T47D (cell line): ENCODE data around the gene PGA3.
A peak's percentile ranks its signal among the peaks of the same experiment; 100 is the strongest.
"Not testable (repeated sequence)": the region's sequence is repeated elsewhere in the genome, so short reads cannot be mapped to it uniquely, and the experiment has no call there.

Experiments
- DNase-seq, 2 experiments: peaks; one replicate each; pipeline versions ENCODE4 v3.0.0 to v3.0.0-alpha.2; 2011 to 2012; ENCODE audit warnings: low read depth in 1 of 2, low spot score in 1 of 2
- JUND ChIP-seq: IDR thresholded peaks from 2 replicates; pipeline ENCODE4 v1.6.1; 2012; ENCODE audit warnings: low read depth
- in situ Hi-C: cut with HindIII; loops from 2 replicates; pipeline ENCODE4 v1.10.0; 2016; ENCODE audit warnings: low sequenced_read_pairs, low pct_unique_long_range_greater_than_20kb

Gene PGA3

DNA sequence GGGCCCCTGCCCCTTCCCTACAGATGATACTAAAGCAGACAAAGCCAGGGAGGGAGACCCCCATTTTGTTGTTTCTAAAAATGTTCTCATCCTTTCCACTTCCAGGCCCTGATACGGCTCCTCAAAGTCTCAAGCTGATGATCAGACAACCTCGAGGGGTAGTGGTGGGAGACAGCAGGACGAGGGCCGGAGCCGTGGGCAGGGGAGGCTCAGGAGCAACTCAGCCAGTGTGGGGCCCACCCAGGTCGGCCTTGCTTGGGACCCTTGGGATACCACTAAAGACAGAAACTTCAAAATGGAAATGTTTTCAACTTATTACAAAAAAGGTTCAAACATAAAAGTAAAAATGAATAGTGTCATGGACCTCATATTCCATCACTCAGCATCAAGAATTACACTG is 26.9 kb upstream of the PGA3 start:
- in situ Hi-C loops = no loop called here
- no peak for TF ChIP-seq JUND
- DNase-seq = no peak

GRCh38 chr11:61180205-61180604 is 23.1 kb upstream of the PGA3 start:
- DNase-seq, in situ Hi-C loops: not testable (repeated sequence)

DNA sequence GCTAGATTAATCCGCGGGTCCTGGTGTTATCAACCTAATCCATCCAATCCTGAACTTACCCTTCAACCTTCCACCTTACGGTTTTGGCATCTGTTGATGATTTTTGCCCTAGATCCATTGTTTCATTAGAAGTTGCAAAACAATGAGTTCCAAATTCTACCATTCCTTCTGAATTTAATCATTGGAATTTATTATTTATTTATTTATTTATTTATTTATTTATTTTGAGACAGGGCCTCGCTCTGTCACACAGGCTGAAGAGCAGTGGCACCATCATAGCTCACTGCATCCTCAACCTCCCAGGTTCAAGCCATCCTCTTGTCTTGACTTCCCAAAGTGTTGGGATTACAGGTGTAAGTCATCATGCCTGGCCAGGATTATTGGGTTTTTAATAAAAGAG is 21.8 kb upstream of the PGA3 start:
- DNase-seq = no peak
- no peak for TF ChIP-seq JUND
- in situ Hi-C loops = no loop called here

- no peak for TF ChIP-seq JUND
- DNase-seq = peak in 1 of 2 experiments; percentile 72
- in situ Hi-C loops = no loop called here
These were observed 19.7 kb upstream of the PGA3 start for GRCh38 chr11:61183645-61184044.

DNA sequence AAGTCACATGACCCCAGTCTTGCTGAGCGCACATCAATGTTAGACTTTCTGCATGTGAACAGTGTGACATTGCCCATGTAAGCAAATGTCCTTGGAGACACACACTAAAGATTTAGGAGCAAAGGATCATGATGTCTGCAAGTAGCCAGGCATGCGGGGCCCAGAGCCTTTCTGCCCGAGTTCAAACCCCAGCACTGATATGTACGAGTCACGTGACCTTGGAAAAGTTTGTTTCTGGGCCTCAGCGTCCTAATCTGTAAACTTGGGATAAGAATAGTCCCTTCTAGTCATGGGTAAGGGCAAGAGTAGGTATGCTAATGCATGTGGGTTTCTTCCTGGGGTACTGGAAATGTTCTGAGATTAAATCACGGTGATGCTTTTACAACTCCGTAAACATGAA is 16.8 kb upstream of the PGA3 start:
- DNase-seq = no peak
- TF ChIP-seq JUND = no peak
- in situ Hi-C loops = no loop called here

- TF ChIP-seq JUND = no peak
- in situ Hi-C loops = no loop called here
- peak; percentile 53 to 82 for DNase-seq
These were observed 15.7 kb upstream of the PGA3 start for GRCh38 chr11:61187505-61188130.

DNA sequence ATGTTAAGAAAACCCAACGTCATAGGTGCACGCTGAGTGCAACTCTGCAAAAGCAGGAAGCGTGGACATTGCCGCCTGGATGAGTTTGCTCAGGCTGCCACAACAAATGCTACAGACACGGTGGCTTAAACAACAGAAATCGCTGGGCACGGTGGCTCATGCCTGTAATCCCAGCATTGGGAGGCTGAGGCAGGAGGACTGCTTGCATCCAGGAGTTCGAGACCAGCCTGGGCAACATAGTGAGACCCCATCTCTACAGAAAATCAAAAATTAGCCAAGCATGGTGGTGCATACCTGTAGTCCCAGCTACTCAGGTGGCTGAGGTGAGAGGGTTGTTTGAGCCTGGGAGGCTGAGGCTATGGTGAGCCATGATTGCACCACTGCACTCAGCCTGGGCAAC is 13.4 kb upstream of the PGA3 start:
- DNase-seq = no peak
- in situ Hi-C loops = no loop called here
- no peak for TF ChIP-seq JUND

DNA sequence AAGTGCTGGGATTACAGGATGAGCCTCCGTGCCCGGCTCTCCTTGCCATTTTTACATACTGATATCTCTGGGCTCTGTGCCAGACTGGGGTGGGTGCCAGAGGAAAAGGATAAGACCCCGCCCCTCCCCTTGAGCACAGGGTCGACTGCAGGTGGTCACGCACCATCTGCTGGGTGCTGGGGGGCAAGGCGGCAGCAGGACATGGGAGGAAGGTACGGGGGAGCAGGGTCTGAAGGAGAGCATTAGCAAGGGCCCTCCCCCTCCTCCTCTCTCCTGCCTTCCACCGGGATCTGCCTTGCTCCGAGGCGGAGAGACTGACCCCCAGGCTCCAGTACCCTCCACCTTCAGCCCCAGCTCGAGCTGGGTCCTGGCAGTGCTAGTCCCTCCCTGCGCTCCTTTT is 9.7 kb upstream of the PGA3 start:
- in situ Hi-C loops = no loop called here
- no peak for TF ChIP-seq JUND
- no peak for DNase-seq

DNA sequence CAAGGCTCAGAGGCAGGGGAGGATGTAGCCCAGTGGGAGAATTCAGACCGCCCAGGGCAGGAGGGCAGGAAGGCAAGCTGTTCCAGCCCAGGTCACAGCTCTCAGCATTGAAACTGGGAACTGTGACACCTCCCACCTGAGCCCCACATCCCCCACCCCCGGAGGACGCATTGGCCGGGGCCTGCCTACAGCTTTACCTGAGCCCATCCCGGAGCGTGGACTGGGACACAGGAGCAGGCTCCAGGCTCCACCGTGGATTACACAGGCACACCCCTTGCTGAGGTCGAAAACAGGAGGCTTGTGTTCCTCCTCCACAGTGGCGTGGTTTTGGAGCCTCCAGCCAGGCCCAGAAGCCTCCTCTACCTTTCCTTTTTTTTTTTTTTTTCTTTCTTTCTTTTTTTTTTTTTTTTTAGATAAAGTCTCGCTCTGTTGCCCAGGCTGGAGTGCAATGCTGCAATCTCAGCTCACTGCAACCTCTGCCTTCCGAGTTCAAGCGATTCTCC is 9.1 kb upstream of the PGA3 start:
- in situ Hi-C loops = no loop called here

GRCh38 chr11:61194981-61195695 is 8.2 kb upstream of the PGA3 start:
- in situ Hi-C loops = no loop called here
- TF ChIP-seq JUND = no peak
- DNase-seq = no peak

More for the DNA sequence above, 9.1 kb upstream of the PGA3 start:
- no peak for DNase-seq
- TF ChIP-seq JUND = no peak

GRCh38 chr11:61195719-61196118 is 7.6 kb upstream of the PGA3 start:
- in situ Hi-C loops = no loop called here
- TF ChIP-seq JUND = no peak
- DNase-seq = no peak

GRCh38 chr11:61198361-61198760 is 5.0 kb upstream of the PGA3 start:
- DNase-seq = no peak
- in situ Hi-C loops = no loop called here
- TF ChIP-seq JUND = no peak

- no peak for DNase-seq
- TF ChIP-seq JUND = no peak
- in situ Hi-C loops = no loop called here
These were observed 4.3 kb upstream of the PGA3 start for GRCh38 chr11:61198948-61199523.

GRCh38 chr11:61201476-61201875 is 1.8 kb upstream of the PGA3 start:
- DNase-seq = no peak
- no peak for TF ChIP-seq JUND
- in situ Hi-C loops = no loop called here

DNA sequence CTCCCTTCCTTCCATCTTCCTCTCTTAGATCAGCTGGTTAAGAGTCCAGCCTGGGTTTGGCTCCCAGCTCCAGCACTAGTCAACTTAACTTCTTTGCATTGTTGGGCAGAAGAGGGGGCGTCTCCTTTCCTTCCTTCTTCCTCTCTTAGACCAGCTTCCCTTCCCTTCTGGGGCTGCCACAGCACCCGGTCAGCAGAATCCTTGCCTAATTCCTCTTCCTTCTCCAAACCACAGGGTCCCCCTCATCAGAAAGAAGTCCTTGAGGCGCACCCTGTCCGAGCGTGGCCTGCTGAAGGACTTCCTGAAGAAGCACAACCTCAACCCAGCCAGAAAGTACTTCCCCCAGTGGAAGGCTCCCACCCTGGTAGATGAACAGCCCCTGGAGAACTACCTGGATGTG is 558 bp downstream of the PGA3 start:
- DNase-seq, in situ Hi-C loops: not testable (repeated sequence)

DNA sequence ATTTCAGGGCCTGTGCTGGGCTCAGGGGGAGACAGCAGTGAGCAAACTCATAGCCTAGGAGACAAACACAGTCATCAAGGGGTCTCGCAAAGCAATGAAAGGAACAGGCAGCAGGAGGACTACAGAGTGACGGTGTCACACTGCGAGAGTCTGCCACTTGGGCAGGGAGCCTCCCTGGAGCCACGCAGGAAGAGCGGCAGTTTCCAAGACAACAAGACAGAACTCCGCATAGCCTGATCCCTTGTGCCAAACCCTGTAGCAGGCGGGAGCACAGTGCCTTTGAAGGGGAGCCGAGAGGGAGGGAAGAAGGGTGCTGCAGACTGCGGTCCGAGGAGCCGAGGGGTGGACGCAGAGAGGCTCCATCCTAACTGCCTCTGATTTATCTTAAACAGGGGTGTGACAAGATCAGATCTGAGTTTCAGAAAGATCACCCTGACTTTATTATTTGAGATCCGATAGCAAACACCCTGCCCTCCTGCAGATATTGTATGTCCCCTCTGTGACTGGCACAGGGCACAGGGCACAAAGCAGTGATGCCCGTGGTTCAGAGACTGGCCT is 1.3 kb downstream of the PGA3 start:
- in situ Hi-C loops, DNase-seq: not testable (repeated sequence)

GRCh38 chr11:61207636-61208310 is 4.5 kb downstream of the PGA3 start:
- in situ Hi-C loops, DNase-seq: not testable (repeated sequence)

- DNase-seq, in situ Hi-C loops: not testable (repeated sequence)
These were observed 7.3 kb downstream of the PGA3 start for GRCh38 chr11:61210629-61211028.
